ENCODE measurements around the gene COL3A1.

COL3A1 gene

GRCh38 chr2:188965563-188965962, 8.6 kb upstream of the COL3A1 start:
- no peak for DNase-seq (ENCODE audit: low read depth)
- no peak for TF ChIP-seq CTCF (conservative IDR thresholded peaks at IDR 0.05; ENCODE audit: low read depth, low read length)
- H3K4me3 ChIP-seq (ENCODE audit: low read length) = no peak overlapping the region

- no peak overlapping the region for H3K4me3 ChIP-seq (ENCODE audit: low read length)
- TF ChIP-seq CTCF (conservative IDR thresholded peaks at IDR 0.05; ENCODE audit: low read depth, low read length) = no peak
- no peak for DNase-seq (ENCODE audit: low read depth)
These were observed 8.0 kb upstream of the COL3A1 start for GRCh38 chr2:188966079-188966571.

GRCh38 chr2:188966728-188967440, 7.3 kb upstream of the COL3A1 start:
- TF ChIP-seq CTCF (conservative IDR thresholded peaks at IDR 0.05; ENCODE audit: low read depth, low read length) = no peak
- DNase-seq (ENCODE audit: low read depth) = no peak
- H3K4me3 ChIP-seq (ENCODE audit: low read length) = no peak overlapping the region

- no peak overlapping the region for H3K4me3 ChIP-seq (ENCODE audit: low read length)
- no peak for TF ChIP-seq CTCF (conservative IDR thresholded peaks at IDR 0.05; ENCODE audit: low read depth, low read length)
- DNase-seq (ENCODE audit: low read depth) = no peak
These were observed 4.9 kb upstream of the COL3A1 start for GRCh38 chr2:188969236-188969635.

GRCh38 chr2:188969651-188970050, 4.5 kb upstream of the COL3A1 start:
- TF ChIP-seq CTCF (conservative IDR thresholded peaks at IDR 0.05; ENCODE audit: low read depth, low read length) = no peak
- no peak for DNase-seq (ENCODE audit: low read depth)
- H3K4me3 ChIP-seq (ENCODE audit: low read length) = no peak overlapping the region

- DNase-seq (ENCODE audit: low read depth) = no peak
- no peak for TF ChIP-seq CTCF (conservative IDR thresholded peaks at IDR 0.05; ENCODE audit: low read depth, low read length)
These were observed 4.0 kb upstream of the COL3A1 start for GRCh38 chr2:188970211-188970610.

GRCh38 chr2:188971432-188971861, 2.7 kb upstream of the COL3A1 start:
- no peak for TF ChIP-seq CTCF (conservative IDR thresholded peaks at IDR 0.05; ENCODE audit: low read depth, low read length)
- H3K4me3 ChIP-seq (ENCODE audit: low read length) = no peak overlapping the region
- DNase-seq (ENCODE audit: low read depth) = no peak

More at GRCh38 chr2:188970211-188970610, 4.0 kb upstream of the COL3A1 start:
- no peak overlapping the region for H3K4me3 ChIP-seq (ENCODE audit: low read length)

Data from retinal pigment epithelial cell (primary cell).